ENCODE results near the gene NT5DC1.

The NT5DC1 gene

GRCh38 chr6:116206231-116206903, 105.7 kb downstream of the NT5DC1 start:
- no peak overlapping the region for H3K27ac ChIP-seq
- H3K4me1 ChIP-seq (ENCODE audit: control insufficient read depth in 1 of 2, insufficient read depth in 1 of 2, low read depth in 1 of 2, low read length in 1 of 2) = peaks cover 0 to 6% of the 10 kb centered on the region in 2 experiments
- H3K9me3 ChIP-seq = no peaks in the 10 kb centered on the region
- H3K27me3 ChIP-seq = no peaks in the 10 kb centered on the region
- H3K4me3 ChIP-seq (ENCODE audit: low read depth in 1 of 2, low read length in 1 of 2) = no peak overlapping the region
- H3K36me3 ChIP-seq = no peaks in the 10 kb centered on the region
- TF ChIP-seq CTCF (IDR thresholded peaks at IDR 0.05) = no peak

GRCh38 chr6:116208056-116208785, 107.6 kb downstream of the NT5DC1 start:
- Histone ChIP-seq H3K9me3 (no peaks in the 10 kb centered on the region), H3K27me3 (no peaks in the 10 kb centered on the region), H3K27ac (no peak overlapping the region), H3K4me3 (ENCODE audit: low read depth in 1 of 2, low read length in 1 of 2) (no peak overlapping the region), H3K36me3 (no peaks in the 10 kb centered on the region), H3K4me1 (ENCODE audit: control insufficient read depth in 1 of 2, insufficient read depth in 1 of 2, low read depth in 1 of 2, low read length in 1 of 2) (peaks cover 0 to 6% of the 10 kb centered on the region in 2 experiments)
- no peak for TF ChIP-seq CTCF (IDR thresholded peaks at IDR 0.05)

- Histone ChIP-seq H3K27me3 (no peaks in the 10 kb centered on the region), H3K9me3 (no peaks in the 10 kb centered on the region), H3K27ac (no peak overlapping the region), H3K4me1 (ENCODE audit: control insufficient read depth in 1 of 2, insufficient read depth in 1 of 2, low read depth in 1 of 2, low read length in 1 of 2) (peaks cover 0 to 6% of the 10 kb centered on the region in 2 experiments), H3K36me3 (no peaks in the 10 kb centered on the region), H3K4me3 (ENCODE audit: low read depth in 1 of 2, low read length in 1 of 2) (no peak overlapping the region)
- TF ChIP-seq CTCF (IDR thresholded peaks at IDR 0.05) = no peak
Measured at GRCh38 chr6:116210316-116210715, 109.7 kb downstream of the NT5DC1 start.

GRCh38 chr6:116210750-116211425, 110.2 kb downstream of the NT5DC1 start:
- H3K4me3 ChIP-seq (ENCODE audit: low read depth in 1 of 2, low read length in 1 of 2) = no peak overlapping the region
- H3K36me3 ChIP-seq = no peaks in the 10 kb centered on the region
- no peaks in the 10 kb centered on the region for H3K9me3 ChIP-seq
- no peak for TF ChIP-seq CTCF (IDR thresholded peaks at IDR 0.05)
- H3K27ac ChIP-seq = no peak overlapping the region
- no peaks in the 10 kb centered on the region for H3K27me3 ChIP-seq
- H3K4me1 ChIP-seq (ENCODE audit: control insufficient read depth in 1 of 2, insufficient read depth in 1 of 2, low read depth in 1 of 2, low read length in 1 of 2) = peaks cover 0 to 6% of the 10 kb centered on the region in 2 experiments

GRCh38 chr6:116214681-116215080, 114.0 kb downstream of the NT5DC1 start:
- H3K9me3 ChIP-seq = no peaks in the 10 kb centered on the region
- no peaks in the 10 kb centered on the region for H3K27me3 ChIP-seq
- TF ChIP-seq CTCF (IDR thresholded peaks at IDR 0.05) = no peak
- H3K4me1 ChIP-seq (ENCODE audit: control insufficient read depth in 1 of 2, insufficient read depth in 1 of 2, low read depth in 1 of 2, low read length in 1 of 2) = no peaks in the 10 kb centered on the region
- H3K4me3 ChIP-seq (ENCODE audit: low read depth in 1 of 2, low read length in 1 of 2) = no peak overlapping the region
- H3K27ac ChIP-seq = no peak overlapping the region
- H3K36me3 ChIP-seq = no peaks in the 10 kb centered on the region

Measured in neutrophil (primary cell).